ENCODE data around the gene SVEP1.
A peak's percentile ranks its signal among the peaks of the same experiment; 100 is the strongest.

SVEP1 gene

GRCh38 chr9:110336363-110336762, 243.2 kb downstream of the SVEP1 start:
- no peak for TF ChIP-seq CTCF (IDR thresholded peaks at IDR 0.05; ENCODE audit: low read depth, low read length)
- no peak overlapping the region for H3K4me3 ChIP-seq (replicated peaks in 1 of 2; ENCODE audit: low read depth in 2 of 2, low read length in 2 of 2)
- DNase-seq (ENCODE audit: low read depth in 2 of 2), result no peak

DNA sequence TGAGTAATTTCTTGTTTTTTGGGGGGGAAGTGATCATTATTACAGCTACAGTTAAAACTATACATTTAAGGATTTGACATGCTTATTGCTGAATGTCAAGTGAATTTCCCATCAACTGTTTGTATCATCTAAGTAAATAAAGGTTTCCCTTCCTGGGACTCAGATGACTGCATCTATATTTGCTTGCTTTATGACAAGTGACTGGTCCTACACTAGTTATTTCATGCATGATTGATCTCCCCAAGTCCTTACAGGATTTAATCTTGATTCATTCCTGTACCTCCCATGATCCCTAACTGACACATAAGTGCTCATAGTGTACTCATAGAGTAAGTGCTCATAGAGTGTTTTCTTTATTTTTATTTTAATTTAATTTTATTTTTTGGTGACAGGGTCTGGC, 244.7 kb downstream of the SVEP1 start:
- TF ChIP-seq CTCF (IDR thresholded peaks at IDR 0.05; ENCODE audit: low read depth, low read length), result no peak
- DNase-seq (ENCODE audit: low read depth in 2 of 2), result no peak
- no peak overlapping the region for H3K4me3 ChIP-seq (replicated peaks in 1 of 2; ENCODE audit: low read depth in 2 of 2, low read length in 2 of 2)

DNA sequence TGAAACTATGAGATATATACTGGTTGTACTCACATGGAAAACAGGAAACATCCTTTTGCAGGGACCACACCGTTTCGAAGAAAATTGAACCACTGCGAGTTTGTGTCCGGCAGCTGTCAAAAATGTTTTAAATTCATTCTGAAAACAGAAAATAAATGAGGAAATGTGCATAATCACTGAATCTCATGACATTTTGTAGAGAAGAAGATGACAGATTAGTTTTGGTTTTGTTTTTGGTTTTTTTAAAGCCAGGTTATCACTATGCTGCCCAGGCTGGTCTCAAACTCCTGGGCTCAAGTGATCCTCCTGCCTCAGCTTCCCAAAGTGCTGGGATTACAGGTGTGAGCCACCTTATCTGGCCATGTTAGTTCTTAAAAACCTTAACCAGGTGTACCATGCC, 245.4 kb downstream of the SVEP1 start:
- H3K4me3 ChIP-seq (replicated peaks in 1 of 2; ENCODE audit: low read depth in 2 of 2, low read length in 2 of 2), result no peak overlapping the region
- TF ChIP-seq CTCF (IDR thresholded peaks at IDR 0.05; ENCODE audit: low read depth, low read length), result no peak
- DNase-seq (ENCODE audit: low read depth in 2 of 2), result no peak

DNA sequence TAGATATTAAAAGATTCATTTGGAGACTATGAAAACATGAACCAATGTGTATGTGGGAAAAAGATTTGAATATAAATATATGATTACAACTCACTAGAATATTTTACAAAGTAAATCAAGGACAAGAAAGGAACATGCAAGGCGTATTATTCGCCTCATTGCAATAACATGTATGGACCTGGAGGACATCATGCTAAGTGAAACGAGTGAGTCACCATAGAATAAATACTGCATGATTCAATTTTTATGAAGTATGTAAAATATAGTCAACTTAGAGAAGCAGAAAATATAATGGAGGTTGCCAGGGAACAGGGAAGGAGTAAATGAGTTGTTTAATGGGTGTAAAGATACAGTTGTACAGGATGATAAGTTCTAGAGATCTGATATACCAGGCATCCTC, 246.8 kb downstream of the SVEP1 start:
- no peak overlapping the region for H3K4me3 ChIP-seq (replicated peaks in 1 of 2; ENCODE audit: low read depth in 2 of 2, low read length in 2 of 2)
- no peak for TF ChIP-seq CTCF (IDR thresholded peaks at IDR 0.05; ENCODE audit: low read depth, low read length)
- DNase-seq (ENCODE audit: low read depth in 2 of 2), result no peak

GRCh38 chr9:110330484-110331105, 248.9 kb downstream of the SVEP1 start:
- peak; percentile 57 to 59 for DNase-seq (ENCODE audit: low read depth in 2 of 2)
- TF ChIP-seq CTCF (IDR thresholded peaks at IDR 0.05; ENCODE audit: low read depth, low read length), result no peak
- no peak overlapping the region for H3K4me3 ChIP-seq (replicated peaks in 1 of 2; ENCODE audit: low read depth in 2 of 2, low read length in 2 of 2)

- TF ChIP-seq CTCF (IDR thresholded peaks at IDR 0.05; ENCODE audit: low read depth, low read length), result no peak
- no peak overlapping the region for H3K4me3 ChIP-seq (replicated peaks in 1 of 2; ENCODE audit: low read depth in 2 of 2, low read length in 2 of 2)
- DNase-seq (ENCODE audit: low read depth in 2 of 2), result no peak
These were observed 249.8 kb downstream of the SVEP1 start for GRCh38 chr9:110329639-110330230.

- no peak overlapping the region for H3K4me3 ChIP-seq (replicated peaks in 1 of 2; ENCODE audit: low read depth in 2 of 2, low read length in 2 of 2)
- no peak for DNase-seq (ENCODE audit: low read depth in 2 of 2)
These were observed 250.8 kb downstream of the SVEP1 start for GRCh38 chr9:110328763-110329162.

More at GRCh38 chr9:110328763-110329162, 250.8 kb downstream of the SVEP1 start:
- TF ChIP-seq CTCF (IDR thresholded peaks at IDR 0.05; ENCODE audit: low read depth, low read length), result no peak

All from cardiac fibroblast (primary cell).